HG03139 (cell line): Measurements from ENCODE around the gene BET1.

ENCODE experiments used
- ATAC-seq: cut with Tn5 transposase; IDR thresholded peaks from one replicate; pipeline ENCODE4 v1.9.1; 2021; ENCODE audit not compliant: unreplicated experiment

BET1 gene

GRCh38 chr7:93960986-93961385 lies 43.2 kb downstream of the BET1 start:
- no peak for ATAC-seq

GRCh38 chr7:93958651-93959050 lies 45.5 kb downstream of the BET1 start:
- no peak for ATAC-seq

- ATAC-seq, result no peak
Observed at GRCh38 chr7:93958216-93958615, 45.9 kb downstream of the BET1 start.

DNA sequence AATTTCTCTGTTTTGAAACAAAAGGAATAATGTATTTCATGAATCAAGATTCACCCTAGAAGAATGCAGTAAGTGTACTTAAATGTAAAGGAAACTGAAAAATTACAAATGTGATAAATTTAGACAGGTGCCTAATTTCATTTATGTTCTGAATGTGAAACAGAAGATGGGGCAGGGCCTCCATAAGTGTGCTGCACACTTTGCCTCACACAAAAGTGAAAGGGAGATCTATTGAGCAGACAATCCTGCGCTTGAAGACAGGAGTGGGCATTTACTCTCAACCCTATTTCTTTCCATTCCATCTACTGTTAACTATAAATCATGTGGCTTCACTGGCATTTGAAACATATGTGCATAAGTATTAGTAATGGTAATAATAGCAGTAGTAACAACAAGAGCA lies 46.4 kb downstream of the BET1 start:
- ATAC-seq, result no peak

- ATAC-seq, result peak; percentile 66
Observed at GRCh38 chr7:93955304-93955703, 48.9 kb downstream of the BET1 start.

DNA sequence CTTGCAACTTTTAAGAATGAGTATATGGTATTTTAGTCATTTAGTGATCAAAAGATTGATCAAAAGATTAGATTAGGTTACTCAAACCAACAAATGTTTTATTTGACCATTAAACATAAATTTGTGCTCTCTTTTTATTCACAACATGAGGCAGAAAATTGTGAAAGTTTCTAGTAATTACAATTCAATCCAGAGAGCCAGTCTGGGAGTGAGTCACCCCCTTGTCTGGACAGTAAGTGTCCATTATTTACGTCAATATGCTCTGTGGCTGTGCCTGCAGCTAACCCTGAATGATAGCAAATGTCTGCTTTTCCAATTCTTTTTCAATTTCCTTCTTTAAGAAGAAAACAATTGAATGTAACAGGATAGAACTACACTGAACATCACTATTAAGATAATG lies 54.7 kb downstream of the BET1 start:
- no peak for ATAC-seq

GRCh38 chr7:93948873-93949272 lies 55.3 kb downstream of the BET1 start:
- ATAC-seq, result no peak

- ATAC-seq, result no peak
Observed at GRCh38 chr7:93948106-93948505, 56.0 kb downstream of the BET1 start.

GRCh38 chr7:93945756-93946535 lies 58.2 kb downstream of the BET1 start:
- no peak for ATAC-seq

DNA sequence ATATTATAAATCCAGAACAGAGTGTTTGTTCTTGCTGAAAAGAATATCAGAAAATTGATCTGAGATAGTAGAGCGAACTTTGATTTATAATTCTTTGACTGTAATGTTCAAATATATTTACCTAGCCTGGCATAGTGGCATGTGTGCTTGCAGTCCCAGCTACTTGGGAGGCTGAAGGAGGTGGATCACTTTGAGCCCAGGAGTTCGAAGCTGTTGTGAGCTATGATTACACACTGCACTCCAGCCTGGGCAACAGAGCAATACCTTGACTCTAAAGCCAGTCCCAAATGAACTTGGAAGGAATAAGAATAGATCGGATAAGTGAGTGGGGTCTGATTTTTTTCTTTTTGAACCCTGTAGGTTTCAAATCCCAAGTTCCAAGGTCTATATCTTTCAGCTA lies 59.1 kb downstream of the BET1 start:
- no peak for ATAC-seq

DNA sequence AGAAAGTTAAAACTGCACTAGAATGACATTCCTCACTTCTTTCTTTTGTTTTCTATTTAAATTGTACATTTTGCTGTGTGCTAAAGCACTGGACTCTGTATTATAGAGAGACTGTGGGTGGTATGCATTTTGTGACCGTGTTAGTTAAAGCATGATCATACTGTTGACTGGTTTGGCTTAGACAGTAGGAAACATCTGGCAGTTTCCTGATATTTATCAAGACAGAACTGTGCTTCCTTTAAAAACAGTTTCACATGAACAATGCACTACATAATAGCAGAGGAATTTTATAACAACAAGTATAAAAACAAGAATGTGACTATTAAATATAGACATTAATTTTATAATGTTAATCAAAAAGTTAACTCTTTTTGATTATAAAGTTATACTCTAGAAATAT lies 59.5 kb downstream of the BET1 start:
- ATAC-seq, result no peak

GRCh38 chr7:93943816-93944540 lies 60.2 kb downstream of the BET1 start:
- ATAC-seq, result no peak
